SK-N-SH (cell line): Measurements from ENCODE around the gene CSPG4.

ENCODE experiments used
- CTCF ChIP-seq: fragments of 200-600 bp; sonication (generic); IDR thresholded peaks from 2 replicates; pipeline ENCODE4 v1.6.1; 2017; ENCODE audit warnings: antibody characterized with exemption, mild to moderate bottlenecking, moderate library complexity
- EP300 ChIP-seq, 2 experiments: IDR thresholded peaks; 2 replicates each; pipeline versions ENCODE4 v1.4.0 to v1.6.1; 2012; ENCODE audit warnings: borderline replicate concordance in 1 of 2, low read depth in 1 of 2, low read length in 1 of 2
- FOXM1 ChIP-seq: IDR thresholded peaks from 2 replicates; pipeline ENCODE4 v1.4.0; 2012; ENCODE audit warnings: low read depth, mild to moderate bottlenecking
- GABPA ChIP-seq: IDR thresholded peaks from 2 replicates; pipeline ENCODE4 v1.4.0; 2012; ENCODE audit warnings: low read depth, mild to moderate bottlenecking
- MAX ChIP-seq: IDR thresholded peaks from 2 replicates; pipeline ENCODE4 v1.4.0; 2012; ENCODE audit warnings: low read depth
- MXI1 ChIP-seq: IDR thresholded peaks from 2 replicates; pipeline ENCODE4 v1.6.1; 2012; ENCODE audit warnings: mild to moderate bottlenecking, low read depth, low read length, improper control_type of control experiment
- POLR2AphosphoS5 ChIP-seq: IDR thresholded peaks from 2 replicates; pipeline ENCODE4 v1.6.1; 2012; ENCODE audit warnings: low read depth, low read length
- RCOR1 ChIP-seq: fragments of 150-350 bp; IDR thresholded peaks from 2 replicates; pipeline ENCODE4 v1.6.1; 2017; ENCODE audit warnings: antibody characterized with exemption, low read length
- SIN3A ChIP-seq: IDR thresholded peaks from 2 replicates; pipeline ENCODE4 v1.6.1; 2012; ENCODE audit warnings: low read depth, mild to moderate bottlenecking, low read length, moderate library complexity, borderline replicate concordance
- USF2 ChIP-seq: fragments of 150-350 bp; IDR thresholded peaks from 2 replicates; pipeline ENCODE4 v1.6.1; 2017; ENCODE audit warnings: antibody characterized with exemption, low read length, low read depth, borderline replicate concordance

- TF ChIP-seq CTCF (no peak), MXI1 (no peak), SIN3A (no peak), EP300 (IDR thresholded peaks at IDR 0.05; ENCODE audit: borderline replicate concordance in 1 of 2, low read depth in 1 of 2, low read length in 1 of 2) (no peak), POLR2AphosphoS5 (no peak), USF2 (no peak), RCOR1 (no peak), MAX (no peak), GABPA (no peak), FOXM1 (no peak)
Observed at GRCh38 chr15:75680007-75680789, 32.5 kb downstream of the CSPG4 start.
